Omental fat pad (tissue), 4 donors: Measurements from ENCODE around the gene NKX2-3. TPM values are rescaled to one million over a fixed set of nuclear protein-coding genes. Genes with fewer than 3 reads are reported as not detected.

Experiments used
- ATAC-seq: fragments of 150-250 bp; one replicate; pipeline ENCODE4 v1.9.1; 2016; ENCODE audit warnings: mild to moderate bottlenecking, moderate library complexity; ENCODE audit not compliant: low FRiP score
- DNase-seq: peaks from one replicate; pipeline ENCODE4 v3.0.0-alpha.2; 2019; ENCODE audit warnings: low spot score
- CTCF ChIP-seq, 3 donors: fragments of 450-650 bp; IDR thresholded peaks; one replicate each; pipeline ENCODE4 v1.5.1; 2016 to 2017; ENCODE audit warnings: antibody characterized with exemption in 3 of 3, mild to moderate bottlenecking in 3 of 3, moderate library complexity in 2 of 3
- total RNA-seq, 4 donors: library from RNA; depleted of rRNA; stranded (reverse); fragments of >200 nt; gene quantifications; one replicate each; pipeline ENCODE4 v1.1.0, GENCODE V29; 2016

The NKX2-3 gene
- total RNA-seq, 4 donors from 2014 or later: 0.36 to 15.4 (median 0.87) TPM

GRCh38 chr10:99522470-99523250 lies 10.1 kb upstream of the NKX2-3 start:
- TF ChIP-seq CTCF (IDR thresholded peaks at IDR 0.05): no peak
- no peak for DNase-seq
- no peak for ATAC-seq

- DNase-seq (no peak), ATAC-seq (no peak)
- no peak for TF ChIP-seq CTCF (IDR thresholded peaks at IDR 0.05)
Measured at GRCh38 chr10:99523251-99523773, 9.4 kb upstream of the NKX2-3 start.

GRCh38 chr10:99524050-99524666 lies 8.6 kb upstream of the NKX2-3 start:
- DNase-seq (no peak), ATAC-seq (no peak)
- no peak for TF ChIP-seq CTCF (IDR thresholded peaks at IDR 0.05)

- DNase-seq: no peak
- TF ChIP-seq CTCF (IDR thresholded peaks at IDR 0.05): no peak
- ATAC-seq: no peak
Measured at GRCh38 chr10:99524736-99525380, 7.9 kb upstream of the NKX2-3 start.

GRCh38 chr10:99525897-99526296 lies 6.8 kb upstream of the NKX2-3 start:
- no peak for TF ChIP-seq CTCF (IDR thresholded peaks at IDR 0.05)
- DNase-seq (no peak), ATAC-seq (no peak)

- ATAC-seq: no peak
- TF ChIP-seq CTCF (IDR thresholded peaks at IDR 0.05): no peak
Measured at GRCh38 chr10:99526861-99527504, 5.8 kb upstream of the NKX2-3 start.

More at GRCh38 chr10:99526861-99527504, 5.8 kb upstream of the NKX2-3 start:
- DNase-seq: no peak
